ENCODE results near the gene INSC.

- no peak for TF ChIP-seq POLR2A (IDR thresholded peaks at IDR 0.05)
- TF ChIP-seq CTCF (IDR thresholded peaks at IDR 0.05 in 4 of 5, conservative IDR thresholded peaks at IDR 0.05 in 1 of 5): no peak
Measured at GRCh38 chr11:15099267-15099666, 15.5 kb upstream of the INSC start.
